Large intestine (tissue), 3 donors: ENCODE data around the gene PNPO. TPM values are rescaled to one million over a fixed set of nuclear protein-coding genes. Genes with fewer than 3 reads are reported as not detected.

Source experiments
- DNase-seq, 2 donors: peaks; one replicate each; pipeline versions ENCODE4 v3.0.0 to v3.0.0-alpha.2; 2013
- H3K27ac ChIP-seq: one replicate; pipeline ENCODE4 v1.5.1; 2013; ENCODE audit warnings: low read length
- H3K27me3 ChIP-seq: 2 replicates; pipeline ENCODE4 v1.6.1; 2013; ENCODE audit warnings: low read length; ENCODE audit not compliant: control insufficient read depth, insufficient read depth
- H3K36me3 ChIP-seq: 2 replicates; pipeline ENCODE4 v1.6.1; 2013; ENCODE audit warnings: low read length; ENCODE audit not compliant: control insufficient read depth, insufficient read depth
- H3K4me1 ChIP-seq: one replicate; pipeline ENCODE4 v1.6.1; 2013; ENCODE audit warnings: low read length; ENCODE audit not compliant: control insufficient read depth, insufficient read depth
- H3K4me3 ChIP-seq: one replicate; pipeline ENCODE4 v1.5.1; 2013; ENCODE audit warnings: low read length
- H3K9me3 ChIP-seq: one replicate; pipeline ENCODE4 v1.6.1; 2013; ENCODE audit warnings: mild to moderate bottlenecking, low read depth, low read length, moderate library complexity; ENCODE audit not compliant: control insufficient read depth
- WGBS: methylation state at CpG from one replicate; pipeline ENCODE4 v1.1.5; 2013; ENCODE audit warnings: low lambda C conversion rate; ENCODE audit not compliant: insufficient coverage; 5-methylcytosine and 5-hydroxymethylcytosine counted together
- polyA plus RNA-seq: library from polyadenylated mRNA; unstranded; fragments of 120-200 nt; gene quantifications from one replicate; pipeline ENCODE4 v1.2.1, GENCODE V29; 2013

PNPO gene
- polyA plus RNA-seq, 1 donor = 38.7 TPM

- Histone ChIP-seq H3K9me3 (no peaks in the 10 kb centered on the region), H3K36me3 (peaks cover 61% of the 10 kb centered on the region), H3K27ac (peak overlapping the region; percentile 99), H3K4me3 (peak overlapping the region; percentile 2), H3K27me3 (no peaks in the 10 kb centered on the region), H3K4me1 (peaks cover 68% of the 10 kb centered on the region)
- peak; percentile 77 to 88 for DNase-seq
- no CpG with 5 or more reads among the region's 22 CpGs for WGBS
Measured at GRCh38 chr17:47949197-47949759, 7.9 kb downstream of the PNPO start.

GRCh38 chr17:47949946-47950345 is 8.6 kb downstream of the PNPO start:
- Histone ChIP-seq H3K4me1 (peaks cover 68% of the 10 kb centered on the region), H3K27me3 (no peaks in the 10 kb centered on the region), H3K27ac (peak overlapping the region; percentile 99), H3K9me3 (no peaks in the 10 kb centered on the region), H3K4me3 (no peak overlapping the region), H3K36me3 (peaks cover 58% of the 10 kb centered on the region)
- WGBS = 20% methylated on average over 1 of the region's 3 CpGs
- DNase-seq = peak in 1 of 2 donors; percentile 58

GRCh38 chr17:47950448-47950847 is 9.1 kb downstream of the PNPO start:
- H3K9me3 ChIP-seq = no peaks in the 10 kb centered on the region
- H3K27me3 ChIP-seq = no peaks in the 10 kb centered on the region
- H3K4me3 ChIP-seq = no peak overlapping the region
- peak in 1 of 2 donors; percentile 46 for DNase-seq
- H3K4me1 ChIP-seq = peaks cover 68% of the 10 kb centered on the region
- H3K27ac ChIP-seq = peak overlapping the region; percentile 99
- no CpG with 5 or more reads among the region's 4 CpGs for WGBS
- peaks cover 54% of the 10 kb centered on the region for H3K36me3 ChIP-seq

GRCh38 chr17:47952171-47953021 is 11.0 kb downstream of the PNPO start:
- H3K27me3 ChIP-seq = no peaks in the 10 kb centered on the region
- 31% methylated on average over 2 of the region's 12 CpGs for WGBS
- peak overlapping the region; percentile 99 for H3K27ac ChIP-seq
- no peaks in the 10 kb centered on the region for H3K9me3 ChIP-seq
- peaks cover 60% of the 10 kb centered on the region for H3K4me1 ChIP-seq
- peaks cover 43% of the 10 kb centered on the region for H3K36me3 ChIP-seq
- DNase-seq = peak; percentile 93 to 98
- peak overlapping the region; percentile 2 for H3K4me3 ChIP-seq

GRCh38 chr17:47953909-47954308 is 12.5 kb downstream of the PNPO start:
- peak in 1 of 2 donors; percentile 35 for DNase-seq
- Histone ChIP-seq H3K36me3 (peaks cover 36% of the 10 kb centered on the region), H3K27me3 (no peaks in the 10 kb centered on the region), H3K4me1 (peaks cover 58% of the 10 kb centered on the region), H3K4me3 (peak overlapping the region; percentile 81), H3K27ac (peak overlapping the region; percentile 99), H3K9me3 (no peaks in the 10 kb centered on the region)

- Histone ChIP-seq H3K27me3 (no peaks in the 10 kb centered on the region), H3K4me3 (peak overlapping the region; percentile 81), H3K36me3 (peaks cover 25% of the 10 kb centered on the region), H3K27ac (peak overlapping the region; percentile 99), H3K4me1 (peaks cover 57% of the 10 kb centered on the region), H3K9me3 (no peaks in the 10 kb centered on the region)
- WGBS = no CpG with 5 or more reads among the region's 7 CpGs
- peak in 1 of 2 donors; percentile 76 for DNase-seq
Measured at GRCh38 chr17:47955497-47956461, 14.4 kb downstream of the PNPO start.

- peak; percentile 87 to 94 for DNase-seq
- Histone ChIP-seq H3K27ac (peak overlapping the region; percentile 99), H3K4me1 (peaks cover 58% of the 10 kb centered on the region), H3K9me3 (no peaks in the 10 kb centered on the region), H3K27me3 (no peaks in the 10 kb centered on the region), H3K36me3 (peaks cover 16% of the 10 kb centered on the region), H3K4me3 (peak overlapping the region; percentile 81)
- WGBS = no CpG with 5 or more reads among the region's 4 CpGs
Measured at GRCh38 chr17:47956791-47957590, 15.6 kb downstream of the PNPO start.

GRCh38 chr17:47957591-47958490 is 16.5 kb downstream of the PNPO start, which contains the start of gene PRR15L:
Gene PRR15L (minus strand): TSS chr17:47957883. CDS start chr17:47953234, 4,649 bp downstream.
- DNase-seq = peak; percentile 93 to 97
- H3K4me1 ChIP-seq = peaks cover 57% of the 10 kb centered on the region
- WGBS = no CpG with 5 or more reads among the region's 16 CpGs

More at GRCh38 chr17:47957591-47958490, 16.5 kb downstream of the PNPO start, which contains the start of gene PRR15L:
- H3K36me3 ChIP-seq = peaks cover 11% of the 10 kb centered on the region
- no peaks in the 10 kb centered on the region for H3K27me3 ChIP-seq
- peak within 1 kb of the TSS; percentile 99 for H3K27ac ChIP-seq
- H3K4me3 ChIP-seq = peak within 1 kb of the TSS; percentile 81
- H3K9me3 ChIP-seq = no peaks in the 10 kb centered on the region
